Fibroblast of lung (primary cell): Measurements from ENCODE around the gene KIF25.
"Not testable (repeated sequence)": the region's sequence is repeated elsewhere in the genome, so short reads cannot be mapped to it uniquely, and the experiment has no call there.

Experiments
- CTCF ChIP-seq, 2 donors: IDR thresholded peaks in 1 of 2; conservative IDR thresholded peaks in 1 of 2; 1 replicate in 1 of 2; 2 replicates in 1 of 2; pipeline ENCODE4 v1.5.1; 2011 to 2012; ENCODE audit warnings: low read length in 2 of 2, control low read depth in 1 of 2, inconsistent platforms in 1 of 2, low read depth in 1 of 2, mild to moderate bottlenecking in 1 of 2
- EZH2 ChIP-seq: IDR thresholded peaks from 2 replicates; pipeline ENCODE4 v1.5.1; 2012; ENCODE audit warnings: low read length, control low read depth, mild to moderate bottlenecking; ENCODE audit errors: missing control alignments

GRCh38 chr6:167976116-167976657 lies 21.3 kb upstream of the KIF25 start:
- TF ChIP-seq CTCF (conservative IDR thresholded peaks at IDR 0.05 in 1 of 2, IDR thresholded peaks at IDR 0.05 in 1 of 2; ENCODE audit: low read depth in 1 of 2, low read length in 2 of 2); EZH2: not testable (repeated sequence)
